Muscle layer of colon (tissue), 2 donors: ENCODE measurements around the gene HAPLN3.

Experiments used
- H3K27ac ChIP-seq: one replicate; pipeline ENCODE4 v1.7.0; 2013; ENCODE audit warnings: low read depth, mild to moderate bottlenecking, low read length, moderate library complexity
- H3K27me3 ChIP-seq, 2 donors: one replicate each; pipeline ENCODE4 v1.7.0; 2013; ENCODE audit warnings: low read length in 2 of 2, mild to moderate bottlenecking in 2 of 2; ENCODE audit not compliant: insufficient read depth in 2 of 2, control insufficient read depth in 1 of 2
- H3K36me3 ChIP-seq: one replicate; pipeline ENCODE4 v1.7.0; 2013; ENCODE audit warnings: mild to moderate bottlenecking, low read length; ENCODE audit not compliant: insufficient read depth
- H3K4me1 ChIP-seq: one replicate; pipeline ENCODE4 v1.7.0; 2013; ENCODE audit warnings: mild to moderate bottlenecking, low read length; ENCODE audit not compliant: insufficient read depth
- H3K4me3 ChIP-seq, 2 donors: one replicate each; pipeline ENCODE4 v1.7.0; 2013; ENCODE audit warnings: low read length in 2 of 2, low read depth in 1 of 2, mild to moderate bottlenecking in 1 of 2, moderate library complexity in 1 of 2
- H3K9ac ChIP-seq: one replicate; pipeline ENCODE4 v1.7.0; 2013; ENCODE audit warnings: low read length
- H3K9me3 ChIP-seq: one replicate; pipeline ENCODE4 v1.7.0; 2013; ENCODE audit warnings: mild to moderate bottlenecking, low read length
- donor health status: abdominal sarcoma.
- donor health status: Adenocarcinoma of cecum.

The HAPLN3 gene

GRCh38 chr15:88908697-88909621 lies 13.6 kb upstream of the HAPLN3 start:
- peaks cover 23% of the 10 kb centered on the region for H3K4me1 ChIP-seq
- no peaks in the 10 kb centered on the region for H3K9me3 ChIP-seq
- no peaks in the 10 kb centered on the region for H3K27me3 ChIP-seq
- peaks cover 9% of the 10 kb centered on the region for H3K36me3 ChIP-seq
- H3K9ac ChIP-seq, result no peak overlapping the region
- no peak overlapping the region for H3K4me3 ChIP-seq
- no peak overlapping the region for H3K27ac ChIP-seq

DNA sequence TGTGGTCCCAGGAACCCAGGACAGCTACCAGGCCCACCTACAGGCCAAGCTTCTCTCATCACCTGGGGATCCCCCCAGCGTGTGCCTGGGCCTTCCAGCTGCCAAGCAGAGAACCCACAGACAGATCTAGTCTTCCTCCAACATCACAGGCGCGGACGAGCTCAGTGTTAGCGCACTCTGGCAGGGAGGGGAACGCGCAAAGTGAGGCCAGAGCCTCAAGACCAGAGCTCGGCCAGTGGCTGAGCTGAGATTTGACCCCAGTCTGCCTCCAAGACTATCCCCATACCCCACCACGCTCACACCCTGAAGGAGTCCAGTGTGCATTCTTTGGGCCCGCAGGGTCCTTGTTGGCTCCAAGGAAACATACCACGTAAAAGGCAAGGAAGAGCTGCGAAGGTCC lies 12.8 kb upstream of the HAPLN3 start:
- no peak overlapping the region for H3K27ac ChIP-seq
- peaks cover 10% of the 10 kb centered on the region for H3K36me3 ChIP-seq
- no peak overlapping the region for H3K4me3 ChIP-seq
- H3K27me3 ChIP-seq, result no peaks in the 10 kb centered on the region
- H3K4me1 ChIP-seq, result peaks cover 23% of the 10 kb centered on the region
- no peak overlapping the region for H3K9ac ChIP-seq
- H3K9me3 ChIP-seq, result no peaks in the 10 kb centered on the region

GRCh38 chr15:88907111-88907510 lies 11.8 kb upstream of the HAPLN3 start:
- H3K27ac ChIP-seq, result no peak overlapping the region
- no peak overlapping the region for H3K4me3 ChIP-seq
- no peaks in the 10 kb centered on the region for H3K27me3 ChIP-seq
- H3K4me1 ChIP-seq, result peaks cover 23% of the 10 kb centered on the region
- no peak overlapping the region for H3K9ac ChIP-seq
- peaks cover 19% of the 10 kb centered on the region for H3K36me3 ChIP-seq
- H3K9me3 ChIP-seq, result no peaks in the 10 kb centered on the region

DNA sequence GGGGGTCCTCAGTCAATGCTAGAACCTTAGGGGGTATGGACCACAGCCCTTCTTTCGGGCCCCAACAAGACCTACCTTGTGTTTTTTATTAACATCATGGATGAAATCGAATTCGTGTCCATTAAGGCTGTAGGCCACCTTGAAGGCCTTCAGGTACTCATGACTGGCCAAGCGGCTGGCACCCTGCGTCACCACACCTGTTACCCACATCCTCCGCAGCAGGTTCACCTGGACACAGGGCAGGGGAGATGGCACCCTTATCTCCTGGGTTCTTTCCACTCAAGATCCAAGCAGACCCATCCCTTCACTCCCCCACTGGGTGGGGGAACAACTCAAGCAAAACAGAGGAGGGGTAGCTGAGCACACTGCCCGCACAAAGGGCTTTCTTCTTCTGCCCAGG lies 11.2 kb upstream of the HAPLN3 start:
- Histone ChIP-seq H3K27ac (no peak overlapping the region), H3K4me3 (no peak overlapping the region), H3K9me3 (no peaks in the 10 kb centered on the region), H3K4me1 (peaks cover 23% of the 10 kb centered on the region), H3K9ac (no peak overlapping the region), H3K36me3 (peaks cover 19% of the 10 kb centered on the region), H3K27me3 (no peaks in the 10 kb centered on the region)

DNA sequence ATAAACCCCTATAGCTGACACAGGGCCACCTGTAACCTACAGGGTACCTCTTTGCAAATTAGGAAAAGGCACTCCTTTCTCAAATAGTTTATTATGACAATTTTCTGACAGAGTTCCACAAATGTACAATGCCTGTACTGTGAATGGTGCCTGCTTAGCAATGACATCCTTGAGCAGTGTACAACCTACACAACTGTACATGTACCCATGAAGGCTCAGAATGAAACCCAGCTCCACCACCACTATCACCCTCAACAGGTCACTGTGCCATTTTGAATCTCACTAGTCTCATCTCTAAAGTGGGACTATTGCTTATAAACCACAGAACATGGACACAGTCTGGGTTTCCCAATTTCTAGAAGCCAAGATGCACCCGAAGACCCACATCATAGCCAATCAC lies 10.8 kb upstream of the HAPLN3 start:
- Histone ChIP-seq H3K27me3 (no peaks in the 10 kb centered on the region), H3K4me3 (no peak overlapping the region), H3K27ac (no peak overlapping the region), H3K9ac (no peak overlapping the region), H3K36me3 (peaks cover 19% of the 10 kb centered on the region), H3K9me3 (no peaks in the 10 kb centered on the region), H3K4me1 (peaks cover 23% of the 10 kb centered on the region)

DNA sequence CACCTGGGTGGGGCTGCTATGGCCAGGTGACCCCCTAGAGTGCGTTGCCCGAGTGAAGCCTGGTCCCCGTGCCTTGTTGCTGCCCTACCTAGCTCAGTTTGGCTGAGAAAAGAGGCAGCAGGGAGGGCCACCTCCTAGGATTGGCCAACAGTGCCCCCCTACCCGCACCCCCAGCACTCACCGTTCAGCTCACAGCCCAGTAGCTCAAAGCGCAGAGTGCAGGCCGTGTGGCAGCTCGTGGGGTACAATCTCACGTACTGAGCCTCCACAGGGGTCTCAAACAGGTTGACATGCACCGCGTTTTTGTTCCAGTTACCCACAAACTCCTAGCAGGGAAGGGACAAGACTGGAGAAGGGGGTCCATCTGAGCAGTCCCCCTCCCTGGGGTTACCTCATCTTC lies 10.2 kb upstream of the HAPLN3 start:
- peaks cover 19% of the 10 kb centered on the region for H3K36me3 ChIP-seq
- H3K4me1 ChIP-seq, result peaks cover 23% of the 10 kb centered on the region
- no peaks in the 10 kb centered on the region for H3K9me3 ChIP-seq
- no peak overlapping the region for H3K27ac ChIP-seq
- no peak overlapping the region for H3K4me3 ChIP-seq
- H3K27me3 ChIP-seq, result no peaks in the 10 kb centered on the region
- H3K9ac ChIP-seq, result no peak overlapping the region

- Histone ChIP-seq H3K36me3 (peaks cover 19% of the 10 kb centered on the region), H3K27ac (no peak overlapping the region)
Observed at GRCh38 chr15:88904624-88905327, 9.4 kb upstream of the HAPLN3 start.

DNA sequence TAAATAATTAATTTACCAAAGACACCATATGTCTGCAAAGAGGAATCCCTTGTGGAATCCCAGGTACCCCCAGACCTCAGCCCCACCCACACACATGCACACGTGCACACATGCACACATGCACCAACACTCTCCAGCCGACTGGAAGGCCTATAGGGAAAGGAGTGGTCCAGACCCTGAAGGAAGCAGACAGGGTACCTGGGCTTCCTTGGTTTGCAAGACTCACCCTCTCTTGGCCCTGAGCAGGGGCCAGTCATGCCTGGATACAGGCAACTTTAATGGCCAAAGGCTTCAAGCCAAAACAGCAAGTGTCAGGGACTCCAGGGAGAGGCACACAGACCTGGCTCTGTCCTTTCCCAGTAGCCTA lies 8.9 kb upstream of the HAPLN3 start:
- Histone ChIP-seq H3K27me3 (no peaks in the 10 kb centered on the region), H3K27ac (no peak overlapping the region), H3K9ac (no peak overlapping the region), H3K4me1 (peaks cover 16% of the 10 kb centered on the region), H3K4me3 (no peak overlapping the region), H3K9me3 (no peaks in the 10 kb centered on the region), H3K36me3 (peaks cover 19% of the 10 kb centered on the region)

More at GRCh38 chr15:88904624-88905327, 9.4 kb upstream of the HAPLN3 start:
- Histone ChIP-seq H3K4me1 (peaks cover 20% of the 10 kb centered on the region), H3K27me3 (no peaks in the 10 kb centered on the region), H3K4me3 (no peak overlapping the region), H3K9me3 (no peaks in the 10 kb centered on the region), H3K9ac (no peak overlapping the region)

- peaks cover 17% of the 10 kb centered on the region for H3K4me1 ChIP-seq
- H3K36me3 ChIP-seq, result peaks cover 19% of the 10 kb centered on the region
- no peak overlapping the region for H3K4me3 ChIP-seq
- H3K27ac ChIP-seq, result no peak overlapping the region
- H3K9ac ChIP-seq, result no peak overlapping the region
- H3K27me3 ChIP-seq, result no peaks in the 10 kb centered on the region
- no peaks in the 10 kb centered on the region for H3K9me3 ChIP-seq
Observed at GRCh38 chr15:88902846-88903245, 7.5 kb upstream of the HAPLN3 start.

DNA sequence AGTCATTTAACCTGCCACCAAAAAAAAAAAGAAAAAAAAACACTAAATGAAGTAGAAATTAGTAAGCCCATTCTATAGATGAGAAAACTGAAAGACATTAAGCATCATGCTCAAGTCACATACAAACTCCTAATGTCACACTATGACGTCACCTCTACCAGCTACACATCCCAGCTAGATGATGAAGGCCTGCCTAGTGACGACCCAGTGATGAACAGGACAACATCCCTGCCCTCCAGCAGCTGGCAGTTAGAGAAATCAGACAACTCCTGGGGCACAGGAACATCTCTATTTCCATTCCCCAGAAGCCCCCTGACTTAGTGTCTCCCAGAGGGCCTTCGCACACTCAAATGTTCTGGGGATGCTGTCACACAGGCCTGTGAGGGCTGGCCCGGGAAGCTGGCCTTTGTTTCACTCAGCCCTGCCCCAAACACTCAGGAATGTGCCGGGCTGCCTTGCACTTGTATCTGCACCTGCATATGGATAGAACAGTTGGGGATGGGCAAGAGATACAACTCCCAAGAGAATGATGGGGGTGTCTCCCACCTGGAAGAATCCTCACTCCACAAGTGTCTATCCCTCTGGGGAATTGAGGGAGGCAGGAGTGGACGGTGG lies 7.0 kb upstream of the HAPLN3 start:
- Histone ChIP-seq H3K9ac (no peak overlapping the region), H3K36me3 (peaks cover 19% of the 10 kb centered on the region), H3K27ac (no peak overlapping the region), H3K27me3 (no peaks in the 10 kb centered on the region), H3K4me3 (no peak overlapping the region), H3K9me3 (no peaks in the 10 kb centered on the region), H3K4me1 (peaks cover 23% of the 10 kb centered on the region)

DNA sequence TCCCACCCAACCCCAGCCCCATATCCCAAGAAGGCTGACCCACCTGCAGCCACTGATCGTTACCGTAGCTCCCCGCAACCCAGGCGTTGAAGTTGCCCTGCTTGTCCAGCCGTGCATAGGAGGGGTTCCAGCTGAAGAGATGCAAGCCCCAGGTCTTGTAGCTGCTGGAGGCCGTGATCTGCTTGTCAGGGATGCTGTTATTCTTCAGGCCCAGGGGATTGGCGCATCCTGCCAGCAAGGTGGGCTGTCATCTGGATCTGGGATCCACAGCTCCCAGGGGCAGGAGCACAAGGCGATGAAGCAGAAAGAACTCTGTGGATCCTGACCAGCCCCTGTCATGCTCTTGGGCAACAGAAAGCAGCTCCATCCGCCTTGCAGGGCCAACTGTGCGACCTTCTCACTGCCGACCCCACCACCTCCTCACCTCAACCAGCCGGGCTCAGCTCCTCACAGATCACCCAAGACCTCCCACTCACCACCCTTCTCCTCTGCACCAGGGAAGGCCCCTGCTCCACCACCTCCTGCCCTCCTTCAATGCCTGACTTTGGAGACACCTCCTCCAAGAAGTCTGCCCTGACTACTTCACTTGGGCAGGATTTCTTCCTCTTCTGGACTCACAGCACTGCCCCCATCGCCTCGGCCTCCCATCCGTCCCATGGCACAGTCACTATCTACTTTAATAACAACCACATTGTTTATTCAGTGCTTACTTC lies 6.3 kb upstream of the HAPLN3 start:
- Histone ChIP-seq H3K4me1 (peaks cover 29% of the 10 kb centered on the region), H3K27me3 (no peaks in the 10 kb centered on the region), H3K36me3 (peaks cover 19% of the 10 kb centered on the region), H3K4me3 (no peak overlapping the region), H3K9me3 (no peaks in the 10 kb centered on the region), H3K9ac (no peak overlapping the region), H3K27ac (no peak overlapping the region)
